HG02623 (cell line): Measurements from ENCODE around the gene MARCHF3.
"Not testable (repeated sequence)": the region's sequence is repeated elsewhere in the genome, so short reads cannot be mapped to it uniquely, and the experiment has no call there.

Source experiments
- ATAC-seq: cut with Tn5 transposase; IDR thresholded peaks from one replicate; pipeline ENCODE4 v1.9.1; 2021; ENCODE audit warnings: moderate library complexity; ENCODE audit not compliant: unreplicated experiment

MARCHF3 gene

GRCh38 chr5:126961702-126962101 lies 68.7 kb downstream of the MARCHF3 start:
- peak; percentile 38 for ATAC-seq

DNA sequence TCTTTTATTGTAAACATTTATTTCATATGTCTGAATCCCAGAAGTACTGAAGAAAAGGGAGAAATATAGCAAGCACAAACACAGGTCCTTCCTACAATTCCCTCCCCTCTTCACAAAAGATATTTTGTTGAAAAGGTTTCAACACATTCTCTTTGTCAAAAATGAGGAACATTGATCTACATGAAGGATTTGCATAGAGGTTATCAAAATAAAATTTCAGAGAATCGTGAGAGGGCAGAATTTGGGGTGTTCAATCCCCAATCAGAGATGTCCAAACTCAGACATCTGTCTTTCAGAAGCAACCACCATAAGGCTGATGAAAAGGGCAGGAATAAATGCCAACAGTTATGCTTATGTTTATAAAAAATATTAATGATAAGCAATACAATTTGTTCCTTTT lies 69.2 kb downstream of the MARCHF3 start:
- ATAC-seq: no peak

DNA sequence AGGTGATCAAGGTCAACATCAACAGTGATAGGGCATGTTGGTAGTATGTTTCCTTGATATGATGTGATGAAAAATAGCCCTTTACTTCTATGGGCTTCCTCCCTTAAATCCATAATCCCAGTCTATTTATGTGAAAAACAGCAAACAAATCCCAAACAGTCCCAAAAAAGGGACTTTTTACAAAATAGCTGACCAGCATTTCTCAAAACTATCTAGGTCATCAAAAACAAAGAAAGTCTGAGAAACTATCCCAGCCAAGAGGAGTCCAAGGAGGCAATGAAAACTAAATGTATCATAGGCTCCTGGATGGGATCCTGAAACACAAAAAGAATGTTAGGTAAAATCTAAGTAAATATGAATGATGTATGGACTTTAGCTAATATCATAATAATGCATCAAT lies 71.2 kb downstream of the MARCHF3 start:
- ATAC-seq: no peak

DNA sequence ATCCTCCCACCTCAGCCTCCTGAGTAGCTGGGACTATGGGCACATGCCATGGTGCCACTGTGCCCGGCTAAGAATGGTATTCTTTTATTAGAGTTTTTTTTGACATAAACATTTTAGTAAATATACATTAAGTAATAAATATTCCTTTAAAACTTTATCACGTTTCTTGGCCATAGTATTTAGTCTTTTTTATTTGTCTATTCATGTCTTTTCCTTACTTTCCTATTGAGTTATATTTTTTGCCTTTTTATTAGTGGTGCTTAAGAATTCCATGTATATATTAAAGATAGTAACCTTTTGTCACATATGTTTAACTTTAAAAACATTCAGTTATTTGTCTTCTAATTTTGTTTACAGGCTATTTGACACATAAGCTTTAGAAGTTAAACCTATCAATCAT lies 73.4 kb downstream of the MARCHF3 start:
- no peak for ATAC-seq

DNA sequence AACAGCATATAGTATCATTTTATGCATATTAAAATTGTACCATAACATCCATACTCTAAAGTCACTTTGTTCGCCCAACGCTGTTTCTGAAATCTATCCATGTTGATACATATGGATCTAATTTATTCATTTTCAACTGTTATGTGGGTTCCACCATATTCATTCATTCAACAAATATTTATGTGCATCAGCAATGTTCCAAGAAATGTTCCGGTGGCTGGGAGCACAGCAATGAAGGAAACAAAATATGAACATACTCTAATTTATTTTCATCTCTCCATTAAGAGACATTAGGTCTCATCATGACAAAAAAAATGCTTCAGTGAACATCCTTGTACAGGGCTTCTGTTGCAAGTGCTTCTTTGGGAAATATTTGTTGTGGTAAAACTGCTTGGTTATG lies 75.4 kb downstream of the MARCHF3 start:
- ATAC-seq: no peak

- no peak for ATAC-seq
Measured at GRCh38 chr5:126953640-126954039, 76.7 kb downstream of the MARCHF3 start.

GRCh38 chr5:126949475-126949874 lies 80.9 kb downstream of the MARCHF3 start:
- ATAC-seq: no peak

GRCh38 chr5:126948453-126948852 lies 81.9 kb downstream of the MARCHF3 start:
- ATAC-seq: no peak

GRCh38 chr5:126948011-126948355 lies 82.4 kb downstream of the MARCHF3 start:
- ATAC-seq: no peak

DNA sequence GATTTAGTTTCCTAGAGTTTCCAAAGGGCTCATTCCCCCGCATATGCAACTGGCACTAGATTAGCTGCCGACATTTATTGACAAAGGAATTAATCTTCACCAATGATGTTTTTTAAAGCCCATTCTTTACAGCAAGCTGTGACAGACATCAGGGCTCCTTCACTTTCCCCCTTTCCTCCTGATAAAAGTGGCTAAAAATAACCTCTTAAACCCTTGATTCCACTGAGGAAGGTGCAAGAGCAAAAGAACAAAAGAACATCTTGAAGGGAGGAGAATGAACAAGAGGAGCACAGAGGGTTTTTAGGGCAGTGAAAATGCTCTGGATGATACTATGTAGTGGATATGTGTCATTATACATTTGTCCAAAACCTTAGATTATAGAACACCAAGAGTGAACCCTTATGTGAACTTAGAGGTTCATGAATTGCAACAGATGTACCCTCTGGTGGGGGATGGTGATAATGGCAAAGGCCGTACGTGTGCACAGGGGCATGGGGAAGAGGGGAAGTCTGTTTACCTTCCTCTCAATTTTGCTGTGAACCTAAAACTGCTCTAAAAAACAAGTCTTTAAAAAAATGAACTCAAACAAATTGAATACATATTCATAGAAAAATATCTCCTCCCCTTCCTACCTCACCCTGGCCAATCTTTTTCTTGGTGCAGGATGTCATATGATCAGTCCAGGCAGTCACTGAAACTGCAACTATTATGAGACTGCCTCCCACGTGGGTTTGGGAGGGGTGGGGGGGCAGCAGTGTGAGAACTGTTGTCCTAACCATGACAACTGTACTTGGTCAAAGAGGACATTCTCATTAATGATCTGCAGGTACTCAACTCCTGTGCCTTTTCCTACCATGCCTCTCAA lies 83.0 kb downstream of the MARCHF3 start:
- peak; percentile 85 for ATAC-seq

DNA sequence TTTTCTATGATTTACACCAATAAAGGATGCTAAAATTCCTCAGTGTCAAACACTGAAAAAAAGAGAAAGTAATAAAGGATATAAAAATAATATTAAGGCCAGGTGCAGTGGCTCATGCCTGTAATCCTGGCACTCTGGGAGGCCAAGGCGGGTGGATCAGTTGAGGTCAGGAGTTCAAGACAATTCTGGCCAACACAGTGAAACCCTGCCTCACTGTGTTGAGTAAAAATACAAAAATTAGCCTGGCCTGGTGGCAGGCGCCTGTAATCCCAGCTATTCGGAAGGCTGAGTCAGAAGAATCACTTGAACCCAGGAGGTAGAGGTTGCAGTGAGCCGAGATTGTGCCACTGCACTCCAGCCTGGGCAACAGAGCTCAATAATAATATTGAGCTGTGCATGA lies 87.5 kb downstream of the MARCHF3 start:
- ATAC-seq: not testable (repeated sequence)

DNA sequence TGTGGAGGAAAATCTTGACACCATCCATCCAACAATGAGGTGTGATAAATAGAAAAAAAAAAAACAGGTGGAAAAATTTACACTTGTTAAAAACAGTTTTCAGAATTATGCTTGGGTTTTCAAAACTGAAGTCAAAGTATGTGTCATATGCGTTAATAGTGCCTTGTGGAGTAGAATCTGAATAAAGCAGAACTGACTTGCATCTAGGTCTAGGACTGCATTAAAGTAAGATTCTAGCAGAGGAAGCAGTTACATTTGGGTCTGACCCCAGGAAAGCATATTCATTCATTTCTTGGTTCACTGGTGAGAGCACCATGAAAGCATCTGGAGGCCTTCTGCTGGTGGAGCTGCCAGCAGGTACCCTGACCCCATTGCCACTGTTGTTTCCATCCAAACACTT lies 89.0 kb downstream of the MARCHF3 start:
- no peak for ATAC-seq

- no peak for ATAC-seq
Measured at GRCh38 chr5:126939887-126940286, 90.5 kb downstream of the MARCHF3 start.

GRCh38 chr5:126938466-126938865 lies 91.9 kb downstream of the MARCHF3 start:
- no peak for ATAC-seq

DNA sequence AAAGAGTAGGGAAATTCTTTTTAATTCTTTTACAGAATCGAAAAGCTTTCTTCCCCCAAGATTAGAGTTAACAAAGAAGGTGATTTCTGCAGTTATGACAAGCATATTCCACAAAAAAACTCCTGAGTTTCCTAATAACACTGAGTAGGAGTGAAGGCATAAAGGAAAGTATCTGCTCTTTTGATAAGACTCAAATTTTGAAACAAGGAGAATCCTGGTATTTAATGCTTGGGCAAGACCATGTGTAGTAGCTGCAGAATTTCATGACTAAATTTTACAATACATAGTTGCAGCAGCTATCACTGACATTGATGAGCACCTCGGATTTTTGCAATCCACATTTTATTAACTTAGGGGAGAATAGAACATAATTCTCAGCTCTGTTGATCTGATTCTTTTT lies 92.6 kb downstream of the MARCHF3 start:
- ATAC-seq: no peak

- no peak for ATAC-seq
Measured at GRCh38 chr5:126936775-126937418, 93.5 kb downstream of the MARCHF3 start.

DNA sequence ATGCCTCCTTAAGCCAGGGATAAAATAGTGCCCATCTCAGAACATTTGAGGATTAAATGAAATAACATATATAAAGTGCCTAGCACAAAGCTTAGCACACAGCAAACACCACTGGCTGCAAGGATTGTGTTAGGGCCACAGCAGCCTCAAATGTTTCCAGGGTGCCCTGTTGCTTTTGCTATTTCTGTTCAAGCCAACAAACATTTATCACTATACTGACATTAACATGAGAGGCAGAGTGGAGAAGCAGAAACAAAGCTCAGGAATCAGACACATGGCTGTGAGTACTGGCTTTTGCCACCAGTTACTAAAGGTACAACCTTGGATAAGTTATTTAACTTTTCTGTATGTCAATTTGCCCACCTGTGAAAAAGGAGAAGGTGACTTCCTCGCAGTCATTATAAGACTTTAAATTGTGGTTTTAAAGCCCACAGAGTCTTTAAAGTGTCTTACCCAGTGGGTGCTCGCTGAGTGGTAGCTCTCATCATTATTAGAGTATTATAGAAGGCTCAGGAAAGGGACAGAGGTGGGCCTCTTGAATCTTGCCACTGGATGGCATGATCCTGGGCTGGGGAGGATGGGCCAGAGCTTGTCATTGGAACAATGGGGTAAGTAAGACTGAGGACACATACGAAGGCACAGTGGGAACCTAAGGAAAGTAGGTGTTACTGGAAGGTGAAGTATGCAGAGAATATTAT lies 98.2 kb downstream of the MARCHF3 start:
- no peak for ATAC-seq

DNA sequence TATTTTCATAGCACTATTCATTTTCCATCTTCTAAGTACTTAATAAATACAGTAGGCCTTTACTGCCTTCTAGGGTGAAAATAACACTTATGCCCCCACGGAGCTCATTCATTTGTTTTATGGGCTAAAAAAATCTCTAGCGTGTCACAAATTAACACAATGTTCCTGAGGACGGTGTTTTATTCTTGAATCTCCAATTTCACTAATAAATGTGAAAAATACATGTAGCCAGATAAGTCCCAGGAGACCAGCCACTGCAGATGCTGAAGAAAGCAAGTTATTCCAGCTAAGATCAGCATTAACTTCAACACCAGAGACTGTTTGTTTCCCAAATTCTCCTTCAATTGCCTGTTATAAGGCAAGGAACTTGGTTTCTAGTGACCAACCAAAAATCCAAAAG lies 102.3 kb downstream of the MARCHF3 start:
- ATAC-seq: no peak

DNA sequence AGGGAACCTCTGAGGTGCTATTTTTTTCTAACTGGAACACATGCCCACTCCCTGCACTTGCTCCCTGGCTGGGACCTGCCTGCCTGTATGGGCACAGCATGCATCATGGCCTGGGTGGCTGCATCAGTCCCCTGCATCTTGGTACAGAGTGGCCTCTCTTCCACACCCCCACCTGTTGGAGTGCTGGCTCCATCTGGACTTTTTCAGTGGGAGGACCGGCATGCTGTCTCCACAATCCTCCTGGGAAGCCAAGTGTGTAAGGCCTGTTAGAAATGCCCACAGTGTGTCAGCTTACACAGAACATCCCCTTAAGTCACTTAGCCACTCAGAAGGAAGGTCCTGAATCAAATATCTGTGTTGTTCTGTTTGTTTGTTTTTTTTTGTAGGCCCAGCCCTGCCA lies 102.9 kb downstream of the MARCHF3 start:
- no peak for ATAC-seq

DNA sequence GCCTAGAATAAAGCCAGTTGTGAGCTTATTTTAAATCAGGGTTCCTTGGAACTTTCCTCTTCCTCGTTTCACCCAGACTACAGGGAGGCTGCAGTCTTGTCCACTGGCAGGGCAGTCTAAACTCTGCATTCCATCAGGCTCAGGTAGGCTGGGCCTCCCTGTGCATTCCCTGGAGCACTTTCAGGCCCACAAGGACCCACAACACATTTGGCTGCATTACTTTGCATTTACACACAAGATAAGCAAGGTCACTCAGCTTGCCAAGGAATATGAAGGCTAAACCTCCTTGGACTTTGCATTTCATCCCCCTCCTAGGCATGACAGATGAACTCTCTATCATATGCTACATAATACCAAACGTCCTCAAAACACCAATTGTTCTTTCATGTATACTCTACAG lies 104.2 kb downstream of the MARCHF3 start:
- no peak for ATAC-seq

DNA sequence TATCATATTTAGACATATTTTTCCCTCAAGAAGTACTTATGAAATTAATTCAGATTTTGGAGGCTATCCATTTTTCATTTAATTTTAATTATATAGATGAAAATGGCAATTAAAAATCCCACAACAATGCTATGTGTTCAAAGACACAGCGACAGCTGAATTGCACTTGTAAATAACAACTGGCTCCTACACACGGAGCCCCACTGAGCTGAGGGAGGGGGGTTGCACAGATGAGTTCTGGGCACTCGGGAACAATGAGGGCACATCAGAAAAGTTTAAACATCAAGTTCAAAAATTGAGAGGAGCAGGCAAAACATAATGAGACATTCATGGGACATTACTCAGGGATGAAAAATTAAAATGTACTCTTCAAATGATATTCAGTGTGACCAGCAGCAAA lies 104.9 kb downstream of the MARCHF3 start:
- ATAC-seq: no peak
